NCI-H2196 (cell line): ENCODE measurements around the gene NUP93.

ENCODE experiments used
- DNase-seq: peaks from one replicate; lab custom pipeline; 2025; ENCODE audit not compliant: unreplicated experiment; lab: John Stamatoyannopoulos, UW

Gene NUP93

DNA sequence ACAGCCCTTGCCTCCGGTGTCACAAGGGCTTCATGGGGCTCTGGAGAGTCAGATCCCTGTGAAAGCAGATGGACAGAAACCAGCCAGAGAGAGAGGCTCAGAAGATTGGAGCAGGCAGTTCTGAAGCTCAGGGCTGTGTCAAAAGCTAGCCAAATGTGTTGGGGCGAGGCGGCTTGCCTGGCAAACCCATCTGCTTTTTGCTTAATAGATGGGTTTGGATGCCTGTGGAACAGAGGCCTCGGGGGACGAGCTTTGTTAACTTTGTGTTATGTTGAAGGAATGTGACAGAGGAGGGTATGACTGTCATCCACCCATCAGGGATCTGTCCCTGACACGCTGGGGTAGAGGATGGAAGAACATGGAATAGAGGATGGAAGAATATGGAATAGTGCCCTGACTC lies 114.1 kb downstream of the NUP93 start:
- no peak for DNase-seq

DNA sequence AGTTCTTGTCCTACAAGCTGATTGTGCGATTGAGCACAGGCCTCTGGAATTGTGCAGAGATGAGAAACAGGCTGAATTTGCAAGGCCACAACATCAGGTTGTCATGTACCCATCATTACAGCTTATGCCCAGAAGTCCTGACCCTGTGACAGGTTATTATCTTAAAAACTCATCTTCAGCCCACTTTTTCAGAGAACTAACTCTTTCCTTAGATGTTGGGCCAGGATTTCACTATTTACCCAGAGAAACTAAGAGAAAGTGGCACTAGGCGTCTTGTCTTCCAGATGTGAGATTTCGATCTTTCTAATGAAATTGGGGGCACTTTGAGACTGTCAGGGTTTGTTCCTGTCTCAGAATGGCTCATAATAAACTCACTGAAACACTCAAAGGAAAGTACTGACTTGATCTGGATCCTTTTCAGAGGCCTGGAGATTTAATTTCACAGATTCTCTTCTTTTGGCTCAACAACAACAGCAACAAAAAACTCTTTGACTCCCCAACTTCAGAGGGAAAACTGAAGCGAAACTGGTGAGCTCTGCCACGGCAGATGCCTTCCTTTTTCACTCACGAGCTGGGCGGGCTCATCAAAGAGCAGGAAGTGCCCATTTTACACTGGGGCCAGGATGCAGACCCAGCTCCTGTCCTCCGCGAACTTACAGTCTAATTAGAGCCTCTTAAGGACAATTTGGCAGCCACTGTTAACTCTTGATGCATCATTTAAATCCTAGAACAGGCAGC lies 117.4 kb downstream of the NUP93 start:
- DNase-seq = no peak

DNA sequence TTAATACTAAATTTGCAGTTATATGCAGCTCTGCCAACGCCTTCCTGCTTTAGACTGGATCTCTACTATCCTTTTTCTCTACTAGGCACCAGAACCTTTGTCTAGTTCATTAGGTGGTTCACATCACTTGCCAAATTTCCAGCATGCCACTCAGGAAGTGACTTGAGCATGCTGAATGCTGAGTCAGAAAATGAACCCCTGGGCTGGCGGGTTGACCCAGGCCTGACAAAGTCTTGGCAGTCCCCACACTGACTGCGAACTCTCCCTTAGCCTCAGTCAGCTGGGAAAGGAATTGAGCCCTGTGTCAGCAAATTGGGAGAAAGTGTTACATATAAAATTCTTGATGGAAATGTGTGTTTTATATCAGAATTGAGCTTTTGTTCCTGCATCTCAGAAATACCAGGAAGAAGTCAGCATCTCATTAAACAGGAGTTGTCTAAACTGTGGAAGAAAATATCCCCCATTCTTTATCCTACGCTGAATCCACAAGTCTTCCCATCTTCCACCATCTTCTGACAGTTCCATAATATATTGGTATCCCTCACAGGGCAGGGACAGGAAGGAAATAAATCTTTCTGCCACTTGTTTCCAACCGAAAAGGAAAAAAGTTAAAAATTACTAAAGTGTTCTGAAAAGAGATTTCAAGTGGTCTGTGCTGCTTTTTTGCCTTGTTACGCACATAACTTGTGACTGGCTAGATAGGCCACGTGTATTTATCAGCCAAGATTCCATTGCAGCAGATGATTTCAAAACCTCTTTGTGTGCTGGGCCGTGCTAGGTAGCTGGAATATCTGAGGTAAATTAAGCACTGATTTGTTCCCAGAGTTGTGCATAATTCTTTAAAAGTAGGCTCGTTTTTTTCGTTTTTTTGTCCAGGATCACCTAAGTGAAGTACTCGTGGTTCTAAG lies 118.4 kb downstream of the NUP93 start:
- DNase-seq = no peak

DNA sequence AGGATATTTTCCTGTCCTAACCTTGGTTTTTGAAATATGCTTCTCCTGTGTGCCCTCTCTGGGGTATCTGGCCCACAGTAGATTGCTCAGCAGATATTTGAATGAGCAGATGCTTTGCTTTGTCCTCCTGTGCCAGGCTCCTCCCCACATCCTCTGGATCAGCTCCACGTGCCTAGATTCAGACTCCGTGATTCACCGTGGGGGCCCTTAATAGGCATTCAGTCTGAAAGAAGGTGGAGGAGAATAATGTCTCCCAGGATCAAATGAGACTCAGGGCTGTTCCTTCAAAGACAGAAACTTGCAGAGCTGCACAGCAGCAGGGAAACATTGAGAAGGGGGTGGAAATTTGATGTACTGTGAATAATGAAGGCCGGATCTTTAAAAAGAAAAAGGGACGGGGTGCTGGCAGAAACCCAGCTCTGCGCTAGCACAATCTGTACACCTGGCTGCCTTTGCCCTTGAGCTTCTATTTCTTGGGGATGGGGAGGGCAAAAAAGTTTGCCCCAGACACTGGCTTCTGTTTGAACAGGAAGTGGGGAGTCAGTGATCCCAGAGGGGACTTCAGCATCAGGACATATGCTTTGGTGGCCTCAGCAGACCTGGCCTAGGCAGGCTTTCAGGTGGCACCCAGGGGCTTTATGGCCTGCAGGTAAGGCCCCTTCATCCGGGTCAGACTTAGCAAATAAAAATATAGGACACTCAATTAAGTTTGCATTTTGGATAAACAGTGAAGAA lies 119.2 kb downstream of the NUP93 start:
- DNase-seq = no peak

DNA sequence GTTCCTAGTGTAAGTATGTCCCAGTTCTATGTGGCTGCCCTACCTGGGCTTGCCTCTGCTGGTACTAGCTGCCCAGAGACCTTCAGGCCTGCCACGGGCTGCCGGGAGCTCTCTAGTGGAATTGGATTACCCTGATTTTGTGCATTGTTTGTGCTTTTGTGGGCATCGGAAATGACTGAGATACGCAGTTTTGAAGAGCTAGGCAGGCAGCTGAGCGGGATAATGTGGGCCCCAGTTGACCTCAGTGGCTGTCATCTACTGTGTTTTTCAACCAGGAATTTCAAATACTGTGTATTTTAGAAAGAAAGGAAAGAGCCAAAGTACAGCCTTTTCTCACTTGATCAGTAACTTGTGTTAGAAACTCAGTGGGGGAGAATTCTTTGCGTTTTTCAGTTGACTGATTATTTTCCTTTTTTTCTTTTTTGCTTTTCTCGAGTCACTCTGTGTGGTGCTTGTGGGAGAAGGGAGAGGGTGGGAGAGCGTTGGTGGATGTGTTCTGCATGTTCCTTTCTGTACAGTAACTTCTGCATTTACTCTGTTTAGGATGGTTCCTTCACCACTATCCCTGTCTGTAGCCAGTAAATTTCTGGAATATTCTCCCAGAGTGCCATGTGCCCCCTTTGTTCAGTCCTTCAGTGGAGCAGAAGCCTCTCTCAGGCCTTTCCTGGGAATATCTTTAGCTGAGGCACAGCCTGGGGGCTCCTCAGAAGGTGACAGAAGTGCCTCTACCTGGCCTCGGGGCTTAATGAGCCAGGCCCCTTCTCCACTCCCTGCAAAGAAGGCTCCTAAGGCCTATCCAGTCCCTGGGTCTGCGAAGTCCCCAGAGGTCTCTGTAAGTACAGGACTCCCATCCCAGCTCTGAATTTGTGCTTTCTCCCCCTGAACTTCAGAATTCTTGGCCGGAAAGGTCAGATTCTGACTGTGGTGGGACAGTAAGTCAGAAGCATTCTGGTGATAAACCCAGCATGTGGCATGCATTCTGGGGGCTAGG lies 120.1 kb downstream of the NUP93 start:
- DNase-seq = no peak

DNA sequence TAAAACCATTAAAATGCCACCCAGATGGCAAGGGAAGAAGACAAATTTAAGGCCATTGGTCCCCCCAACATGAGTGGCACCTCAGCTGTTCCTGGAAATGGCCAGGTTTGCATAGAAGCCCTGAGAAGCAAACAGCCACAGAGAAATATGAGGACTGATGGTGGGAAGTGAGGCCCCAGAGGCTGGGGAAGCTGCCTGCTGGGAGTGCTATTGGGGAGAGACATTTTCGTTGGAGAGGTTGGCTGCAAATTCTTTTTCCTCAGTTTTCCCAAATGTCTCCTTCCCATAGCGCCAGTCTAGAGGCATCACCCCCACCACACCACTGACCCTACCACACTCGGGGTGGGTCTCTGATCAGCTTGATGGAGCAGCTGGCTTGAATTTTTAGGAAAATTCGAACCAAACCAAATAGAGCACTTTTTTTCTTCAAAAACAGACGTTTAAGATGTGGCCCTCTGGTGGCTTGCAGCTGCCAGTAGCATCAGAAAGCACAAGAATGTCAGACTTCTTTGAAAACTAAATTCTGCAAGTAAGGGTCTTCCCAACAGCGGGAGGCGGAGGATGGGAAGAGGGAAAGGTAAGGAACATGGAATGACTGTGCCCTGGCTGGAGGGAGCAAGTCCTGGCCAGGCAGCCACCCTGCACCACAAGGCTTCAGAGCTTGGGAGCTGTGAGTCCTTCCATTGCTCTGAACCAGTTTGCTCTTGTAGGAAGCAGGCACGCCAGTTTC lies 121.9 kb downstream of the NUP93 start:
- DNase-seq = no peak

DNA sequence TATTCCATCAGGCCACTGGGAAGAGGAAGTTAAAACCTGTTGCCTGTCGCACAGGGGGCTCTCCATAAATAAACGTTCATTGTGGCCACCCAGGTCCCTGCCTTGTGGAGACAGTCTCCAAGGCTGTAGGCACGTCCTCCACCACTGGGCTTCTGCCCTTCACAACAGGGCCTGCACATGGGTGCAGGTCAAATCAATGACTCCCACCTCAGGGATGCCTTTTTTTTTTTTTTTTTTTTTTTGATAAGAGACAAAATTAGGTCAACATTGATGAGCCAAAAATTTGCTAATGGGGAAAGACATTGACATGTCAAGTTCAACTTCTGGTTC lies 122.4 kb downstream of the NUP93 start:
- DNase-seq = no peak

DNA sequence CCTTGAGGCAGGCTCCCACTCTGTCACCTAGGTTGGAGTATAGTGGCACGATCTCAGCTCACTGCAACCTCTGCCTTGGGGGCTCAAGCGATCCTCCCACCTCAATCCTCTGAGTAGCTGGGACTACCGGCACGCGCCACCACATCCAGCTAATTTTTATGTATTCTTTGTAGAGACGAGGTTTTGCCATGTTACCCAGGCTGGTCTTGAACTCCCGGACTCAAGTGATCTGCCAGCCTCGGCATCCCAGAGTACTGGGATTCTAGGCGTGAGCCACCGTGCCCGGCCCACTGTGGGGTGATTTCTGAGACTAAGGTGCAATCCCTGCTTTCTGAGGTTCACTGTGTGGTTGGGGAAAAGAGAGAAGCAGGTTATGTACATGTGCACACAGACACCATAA lies 123.0 kb downstream of the NUP93 start:
- DNase-seq = no peak

DNA sequence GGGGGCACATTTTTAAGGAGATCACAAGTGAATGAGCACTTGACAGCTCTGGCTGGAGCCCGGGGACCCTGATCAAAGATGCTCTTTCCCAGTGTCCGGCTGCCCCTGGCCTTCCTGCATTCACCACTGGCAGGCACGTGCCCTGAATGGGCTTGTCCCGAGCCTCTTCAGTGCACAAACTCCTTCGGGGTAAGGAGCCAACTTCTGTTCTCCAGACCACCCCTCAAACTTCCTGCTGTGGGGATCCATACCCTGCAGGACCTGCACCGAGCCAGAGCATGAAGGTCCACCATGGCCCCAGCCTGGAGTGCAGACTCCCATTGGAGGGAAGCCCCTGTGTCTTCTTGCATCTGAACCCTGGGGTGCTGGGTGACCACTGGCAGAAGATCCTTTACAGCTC lies 125.3 kb downstream of the NUP93 start:
- no peak for DNase-seq

DNA sequence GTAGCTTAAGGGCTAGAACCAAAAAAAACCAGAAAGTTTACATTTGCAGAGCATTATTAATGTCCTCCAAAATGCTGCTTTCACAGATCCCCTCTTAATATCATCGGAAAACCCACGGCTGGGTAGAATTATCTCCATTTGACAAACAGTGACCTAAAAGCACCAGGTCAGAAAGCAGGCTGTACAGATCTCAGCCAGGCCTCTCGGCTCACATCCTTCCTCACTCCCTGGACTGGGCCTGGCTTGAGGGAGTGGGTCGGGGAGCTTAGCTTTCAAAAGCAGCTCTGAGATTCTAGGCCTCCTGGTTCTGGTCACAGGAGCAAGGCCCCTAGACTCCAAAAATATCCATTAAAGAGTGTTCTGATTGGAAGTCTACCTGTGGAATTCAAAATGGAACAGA lies 126.0 kb downstream of the NUP93 start:
- DNase-seq = no peak

DNA sequence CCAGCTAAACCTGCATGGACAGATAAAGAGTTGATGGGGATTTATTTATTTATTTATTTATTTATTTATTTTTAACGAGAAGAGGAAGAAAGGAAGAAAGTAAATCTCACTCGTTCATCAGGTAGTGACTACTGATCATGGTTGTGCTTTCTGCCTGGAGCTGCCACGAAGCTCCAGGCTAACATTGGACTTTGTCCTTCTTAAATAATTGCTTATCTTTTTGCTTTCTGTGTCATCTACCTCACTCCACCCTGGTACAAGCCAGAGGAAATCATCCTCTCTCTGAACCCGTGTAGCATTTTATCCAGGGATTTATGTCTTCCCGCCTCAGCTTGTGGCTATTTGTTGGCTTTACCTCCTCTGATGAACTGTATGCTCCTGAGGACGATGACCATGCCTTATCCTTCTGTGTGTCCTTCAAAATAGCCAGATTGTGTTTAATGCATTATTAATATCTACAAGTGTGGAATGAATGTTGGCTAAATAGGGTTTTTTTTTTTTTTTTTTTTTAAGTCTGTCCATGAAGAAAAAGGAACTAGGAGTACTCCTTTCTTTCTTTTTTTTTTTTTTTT lies 127.0 kb downstream of the NUP93 start:
- no peak for DNase-seq

DNA sequence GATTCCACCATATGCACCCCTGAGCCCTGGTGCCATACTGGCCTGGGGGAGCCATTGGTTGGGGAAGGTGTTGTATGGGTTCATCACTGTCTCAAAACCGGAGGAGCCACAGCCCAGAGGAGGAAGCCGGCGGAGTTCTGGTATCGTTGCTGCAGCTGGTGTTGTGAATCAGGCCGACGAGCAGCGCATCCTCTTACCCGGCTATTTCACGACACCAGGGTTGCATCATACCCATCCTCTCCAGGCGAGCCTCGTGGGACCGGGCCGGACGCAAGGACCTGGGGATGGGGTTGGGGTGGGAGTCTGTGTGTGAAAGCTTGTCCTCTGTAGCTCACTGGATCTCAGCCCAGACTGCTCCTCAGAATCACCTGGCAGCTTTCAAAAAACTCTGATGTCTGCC lies 128.4 kb downstream of the NUP93 start:
- no peak for DNase-seq

DNA sequence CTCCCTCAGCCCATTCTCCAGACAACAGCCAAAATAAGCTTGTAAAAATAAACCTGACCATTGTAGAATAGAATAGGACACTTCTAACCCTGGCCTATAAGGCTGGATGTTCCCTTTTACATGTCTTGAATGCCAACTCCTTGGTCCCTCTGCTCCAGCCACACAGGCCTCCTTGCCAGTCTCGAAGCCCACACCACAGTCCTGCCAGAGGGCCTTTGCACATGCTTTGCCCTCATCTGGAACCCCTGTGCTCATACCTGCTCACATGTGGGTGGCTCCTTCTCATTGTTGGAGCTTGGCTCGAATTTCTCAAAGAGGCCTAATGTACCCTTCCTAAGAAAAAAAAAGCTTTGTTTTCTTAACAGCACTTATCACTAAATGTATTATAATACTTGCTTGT lies 129.7 kb downstream of the NUP93 start:
- no peak for DNase-seq

DNA sequence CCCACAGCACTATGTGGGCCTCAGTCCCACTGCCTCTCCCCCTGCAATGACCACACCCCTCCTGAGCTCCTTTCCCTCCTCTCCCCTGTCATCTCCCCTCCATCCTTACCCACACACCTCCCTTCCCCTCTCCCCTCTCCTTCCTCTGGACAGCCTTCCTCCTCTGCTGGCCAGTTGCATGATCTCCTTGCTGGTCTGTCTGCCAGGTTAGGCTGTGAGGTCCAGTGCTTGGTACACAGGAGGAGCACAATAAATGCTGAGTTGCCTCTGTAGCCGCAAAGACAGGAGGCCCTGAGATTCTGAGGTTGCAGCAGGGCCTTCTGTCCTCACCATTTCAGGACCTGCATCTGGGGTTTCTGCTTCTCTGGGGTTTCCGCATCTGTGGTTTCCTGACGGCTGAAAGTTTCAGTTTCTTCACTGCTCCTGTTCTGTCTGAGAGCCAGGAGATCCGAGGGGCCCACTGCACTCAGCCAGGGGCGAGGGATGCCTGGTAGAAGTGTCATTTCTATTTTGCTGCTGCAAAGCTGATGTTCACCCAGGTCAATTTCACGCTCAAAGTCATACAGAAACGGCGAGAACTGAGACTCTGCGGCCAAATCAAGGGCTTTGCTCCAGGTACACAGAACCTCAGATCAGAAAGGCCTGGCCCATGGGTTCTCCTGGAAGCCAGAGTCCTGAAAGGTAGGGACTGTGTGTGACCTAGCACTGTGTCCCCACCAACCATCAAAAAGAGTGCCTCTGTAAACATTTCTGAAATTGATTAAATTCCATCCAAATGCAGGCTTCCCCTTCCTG lies 130.5 kb downstream of the NUP93 start:
- DNase-seq = no peak

DNA sequence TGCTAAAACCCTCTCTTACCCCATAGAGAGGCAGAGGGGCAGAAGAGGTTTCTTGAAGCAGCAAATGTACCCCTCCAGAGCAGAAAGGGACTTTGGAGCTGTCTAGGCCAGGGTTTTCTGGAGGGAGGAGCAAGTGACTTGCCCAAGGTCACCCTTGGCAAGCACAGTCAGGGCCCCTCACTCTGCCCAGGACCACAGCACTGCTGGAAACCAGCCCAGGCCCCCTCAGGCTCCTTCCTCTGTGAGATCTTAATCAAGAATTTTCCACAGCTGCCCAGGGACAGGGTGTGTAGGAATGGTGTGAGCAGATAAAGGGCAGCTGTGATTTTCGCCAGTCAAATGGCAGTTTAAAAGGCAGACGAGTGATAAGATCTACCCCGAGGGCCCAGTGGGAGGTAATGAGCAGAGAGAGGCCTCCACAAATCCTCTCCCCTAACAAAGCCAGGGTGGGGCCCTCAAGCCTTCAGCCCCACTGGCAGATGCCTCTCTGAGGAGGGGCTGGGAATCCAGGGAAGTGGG lies 131.2 kb downstream of the NUP93 start:
- DNase-seq = no peak

DNA sequence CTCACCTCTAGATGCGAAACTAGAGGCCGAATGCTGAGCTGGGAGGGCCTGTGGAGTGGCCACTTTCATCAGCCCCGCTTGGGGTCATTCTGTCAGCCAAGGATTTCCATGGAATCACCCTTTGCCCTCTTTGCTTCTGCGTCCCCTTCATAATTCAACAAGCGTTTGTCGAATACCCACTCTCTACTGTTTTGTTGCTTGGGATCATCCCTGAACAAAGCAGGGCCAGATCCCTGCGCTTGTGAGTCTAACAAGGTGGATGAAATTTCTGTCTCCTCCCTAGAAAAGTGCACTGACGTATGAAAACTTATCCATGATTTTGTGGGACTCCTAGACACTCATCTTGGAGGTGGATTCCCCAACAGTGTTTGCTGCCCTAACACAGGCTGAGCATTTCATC lies 131.8 kb downstream of the NUP93 start:
- no peak for DNase-seq

DNA sequence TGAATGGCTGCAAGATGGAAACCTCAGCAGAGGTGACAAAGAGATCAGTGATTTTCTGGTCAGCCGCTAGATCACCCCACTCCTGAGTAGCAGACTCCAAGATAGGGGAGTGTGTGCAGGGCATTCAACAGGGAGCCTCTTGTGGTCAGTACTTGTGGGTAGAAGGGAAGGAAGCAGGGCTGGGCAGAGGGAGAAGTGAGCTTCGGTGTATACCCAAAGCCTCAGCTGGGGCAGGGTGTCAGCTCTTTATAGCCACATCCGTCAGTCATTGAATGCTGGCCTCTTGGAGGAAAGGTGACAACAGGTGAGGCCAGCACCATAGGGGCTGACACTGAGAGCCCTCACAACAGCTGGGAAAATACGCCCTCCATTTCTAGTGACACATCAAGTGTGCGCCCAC lies 132.8 kb downstream of the NUP93 start:
- DNase-seq = no peak

DNA sequence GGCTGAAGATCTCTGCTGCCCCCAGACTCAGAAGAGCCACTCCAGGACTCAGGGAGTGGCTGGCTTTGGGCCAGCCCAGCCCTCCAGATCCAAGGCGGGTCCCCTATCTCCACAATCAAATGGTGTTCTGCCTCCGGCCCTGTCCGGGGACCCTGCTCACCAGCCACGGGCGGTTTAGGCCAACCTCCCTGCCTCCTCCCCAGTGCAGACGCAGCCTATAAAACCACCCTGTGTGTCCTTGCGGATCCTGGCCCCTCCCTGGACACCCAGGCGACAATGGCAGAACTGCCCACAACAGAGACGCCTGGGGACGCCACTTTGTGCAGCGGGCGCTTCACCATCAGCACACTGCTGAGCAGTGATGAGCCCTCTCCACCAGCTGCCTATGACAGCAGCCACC lies 135.0 kb downstream of the NUP93 start, which contains the start of gene SLC12A3:
TSS of gene SLC12A3 (plus strand) at position 248 of the 400 bp plus-strand sequence. CDS start at position 277, 29 bp downstream.
- DNase-seq = no peak
